Measurements from ENCODE around the gene EPG5.

- TF ChIP-seq, protein P1, sequence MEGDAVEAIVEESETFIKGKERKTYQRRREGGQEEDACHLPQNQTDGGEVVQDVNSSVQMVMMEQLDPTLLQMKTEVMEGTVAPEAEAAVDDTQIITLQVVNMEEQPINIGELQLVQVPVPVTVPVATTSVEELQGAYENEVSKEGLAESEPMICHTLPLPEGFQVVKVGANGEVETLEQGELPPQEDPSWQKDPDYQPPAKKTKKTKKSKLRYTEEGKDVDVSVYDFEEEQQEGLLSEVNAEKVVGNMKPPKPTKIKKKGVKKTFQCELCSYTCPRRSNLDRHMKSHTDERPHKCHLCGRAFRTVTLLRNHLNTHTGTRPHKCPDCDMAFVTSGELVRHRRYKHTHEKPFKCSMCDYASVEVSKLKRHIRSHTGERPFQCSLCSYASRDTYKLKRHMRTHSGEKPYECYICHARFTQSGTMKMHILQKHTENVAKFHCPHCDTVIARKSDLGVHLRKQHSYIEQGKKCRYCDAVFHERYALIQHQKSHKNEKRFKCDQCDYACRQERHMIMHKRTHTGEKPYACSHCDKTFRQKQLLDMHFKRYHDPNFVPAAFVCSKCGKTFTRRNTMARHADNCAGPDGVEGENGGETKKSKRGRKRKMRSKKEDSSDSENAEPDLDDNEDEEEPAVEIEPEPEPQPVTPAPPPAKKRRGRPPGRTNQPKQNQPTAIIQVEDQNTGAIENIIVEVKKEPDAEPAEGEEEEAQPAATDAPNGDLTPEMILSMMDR (IDR thresholded peaks at IDR 0.05; ENCODE audit: extremely low read depth in 1 of 2, insufficient read depth in 1 of 2, low read depth in 1 of 2, low read length in 2 of 2): no peak
- TF ChIP-seq EZH2 (IDR thresholded peaks at IDR 0.05; ENCODE audit: borderline replicate concordance, low read depth, low read length, severe bottlenecking) (no peak), POLR2A (IDR thresholded peaks at IDR 0.05; ENCODE audit: low read depth, low read length) (no peak), MYC (IDR thresholded peaks at IDR 0.05; ENCODE audit: low read depth, low read length) (no peak), POLR2AphosphoS5 (IDR thresholded peaks at IDR 0.05; ENCODE audit: insufficient read depth, low read depth, low read length) (no peak), MAX (IDR thresholded peaks at IDR 0.05; ENCODE audit: insufficient read depth, insufficient read length) (no peak)
Measured at GRCh38 chr18:45854036-45854586, 113.0 kb downstream of the EPG5 start.
